ENCODE measurements around the gene SYNGR1. TPM values are rescaled to one million over a fixed set of nuclear protein-coding genes. Genes with fewer than 3 reads are reported as not detected.

The SYNGR1 gene
- polyA plus RNA-seq, 2 donors: 32.5 to 39.8 TPM

- H3K36me3 ChIP-seq (ENCODE audit: control insufficient read depth in 2 of 2, insufficient read depth in 2 of 2, low read length in 1 of 2): peaks cover 21 to 36% of the 10 kb centered on the region in 2 donors
- H3K4me1 ChIP-seq (ENCODE audit: control insufficient read depth in 2 of 2, insufficient read depth in 2 of 2, low read length in 1 of 2): no peaks in the 10 kb centered on the region
- no peak overlapping the region for H3K4me3 ChIP-seq (ENCODE audit: low read depth in 1 of 2, low read length in 2 of 2)
- no peaks in the 10 kb centered on the region for H3K27me3 ChIP-seq (ENCODE audit: control insufficient read depth in 1 of 2, insufficient read depth in 2 of 2, low read length in 2 of 2)
- 95% methylated on average over 11 of the region's 11 CpGs for WGBS, 2 donors
- H3K9me3 ChIP-seq (ENCODE audit: control insufficient read depth in 2 of 2, insufficient read depth in 1 of 2, low read depth in 1 of 2, low read length in 1 of 2): no peaks in the 10 kb centered on the region
- H3K27ac ChIP-seq (ENCODE audit: low read depth in 2 of 2, low read length in 1 of 2): no peak overlapping the region
Measured at GRCh38 chr22:39421691-39422090, 71.9 kb downstream of the SYNGR1 start.

- no peaks in the 10 kb centered on the region for H3K9me3 ChIP-seq (ENCODE audit: control insufficient read depth in 2 of 2, insufficient read depth in 1 of 2, low read depth in 1 of 2, low read length in 1 of 2)
- WGBS, 2 donors: 81 to 83% methylated on average over 6 to 7 of the region's 7 CpGs
- H3K27ac ChIP-seq (ENCODE audit: low read depth in 2 of 2, low read length in 1 of 2): no peak overlapping the region
- H3K4me1 ChIP-seq (ENCODE audit: control insufficient read depth in 2 of 2, insufficient read depth in 2 of 2, low read length in 1 of 2): no peaks in the 10 kb centered on the region
- H3K4me3 ChIP-seq (ENCODE audit: low read depth in 1 of 2, low read length in 2 of 2): no peak overlapping the region
- H3K27me3 ChIP-seq (ENCODE audit: control insufficient read depth in 1 of 2, insufficient read depth in 2 of 2, low read length in 2 of 2): no peaks in the 10 kb centered on the region
- peaks cover 17 to 36% of the 10 kb centered on the region in 2 donors for H3K36me3 ChIP-seq (ENCODE audit: control insufficient read depth in 2 of 2, insufficient read depth in 2 of 2, low read length in 1 of 2)
Measured at GRCh38 chr22:39422101-39422500, 72.3 kb downstream of the SYNGR1 start.

- Histone ChIP-seq H3K36me3 (ENCODE audit: control insufficient read depth in 2 of 2, insufficient read depth in 2 of 2, low read length in 1 of 2) (peaks cover 17 to 38% of the 10 kb centered on the region in 2 donors), H3K9me3 (ENCODE audit: control insufficient read depth in 2 of 2, insufficient read depth in 1 of 2, low read depth in 1 of 2, low read length in 1 of 2) (no peaks in the 10 kb centered on the region), H3K4me3 (ENCODE audit: low read depth in 1 of 2, low read length in 2 of 2) (no peak overlapping the region), H3K27ac (ENCODE audit: low read depth in 2 of 2, low read length in 1 of 2) (no peak overlapping the region), H3K4me1 (ENCODE audit: control insufficient read depth in 2 of 2, insufficient read depth in 2 of 2, low read length in 1 of 2) (no peaks in the 10 kb centered on the region), H3K27me3 (ENCODE audit: control insufficient read depth in 1 of 2, insufficient read depth in 2 of 2, low read length in 2 of 2) (no peaks in the 10 kb centered on the region)
- WGBS, 2 donors: 91 to 92% methylated on average over 6 of the region's 6 CpGs
Measured at GRCh38 chr22:39422721-39423120, 72.9 kb downstream of the SYNGR1 start.

- no peaks in the 10 kb centered on the region for H3K27me3 ChIP-seq (ENCODE audit: control insufficient read depth in 1 of 2, insufficient read depth in 2 of 2, low read length in 2 of 2)
- H3K9me3 ChIP-seq (ENCODE audit: control insufficient read depth in 2 of 2, insufficient read depth in 1 of 2, low read depth in 1 of 2, low read length in 1 of 2): no peaks in the 10 kb centered on the region
- H3K4me1 ChIP-seq (ENCODE audit: control insufficient read depth in 2 of 2, insufficient read depth in 2 of 2, low read length in 1 of 2): no peaks in the 10 kb centered on the region
- H3K27ac ChIP-seq (ENCODE audit: low read depth in 2 of 2, low read length in 1 of 2): no peak overlapping the region
- no peak overlapping the region for H3K4me3 ChIP-seq (ENCODE audit: low read depth in 1 of 2, low read length in 2 of 2)
- WGBS, 2 donors: 97 to 99% methylated on average over 3 of the region's 3 CpGs
- peaks cover 17 to 40% of the 10 kb centered on the region in 2 donors for H3K36me3 ChIP-seq (ENCODE audit: control insufficient read depth in 2 of 2, insufficient read depth in 2 of 2, low read length in 1 of 2)
Measured at GRCh38 chr22:39423976-39424375, 74.2 kb downstream of the SYNGR1 start.

- WGBS, 2 donors: 94 to 95% methylated on average over 20 of the region's 20 CpGs
- Histone ChIP-seq H3K36me3 (ENCODE audit: control insufficient read depth in 2 of 2, insufficient read depth in 2 of 2, low read length in 1 of 2) (peaks cover 7 to 48% of the 10 kb centered on the region in 2 donors), H3K4me3 (ENCODE audit: low read depth in 1 of 2, low read length in 2 of 2) (no peak overlapping the region), H3K27ac (ENCODE audit: low read depth in 2 of 2, low read length in 1 of 2) (no peak overlapping the region), H3K27me3 (ENCODE audit: control insufficient read depth in 1 of 2, insufficient read depth in 2 of 2, low read length in 2 of 2) (no peaks in the 10 kb centered on the region), H3K4me1 (ENCODE audit: control insufficient read depth in 2 of 2, insufficient read depth in 2 of 2, low read length in 1 of 2) (no peaks in the 10 kb centered on the region), H3K9me3 (ENCODE audit: control insufficient read depth in 2 of 2, insufficient read depth in 1 of 2, low read depth in 1 of 2, low read length in 1 of 2) (no peaks in the 10 kb centered on the region)
Measured at GRCh38 chr22:39426380-39427043, 76.7 kb downstream of the SYNGR1 start.

- Histone ChIP-seq H3K4me3 (ENCODE audit: low read depth in 1 of 2, low read length in 2 of 2) (no peak overlapping the region), H3K4me1 (ENCODE audit: control insufficient read depth in 2 of 2, insufficient read depth in 2 of 2, low read length in 1 of 2) (peaks cover 0 to 3% of the 10 kb centered on the region in 2 donors), H3K9me3 (ENCODE audit: control insufficient read depth in 2 of 2, insufficient read depth in 1 of 2, low read depth in 1 of 2, low read length in 1 of 2) (no peaks in the 10 kb centered on the region), H3K27me3 (ENCODE audit: control insufficient read depth in 1 of 2, insufficient read depth in 2 of 2, low read length in 2 of 2) (no peaks in the 10 kb centered on the region), H3K36me3 (ENCODE audit: control insufficient read depth in 2 of 2, insufficient read depth in 2 of 2, low read length in 1 of 2) (peaks cover 0 to 48% of the 10 kb centered on the region in 2 donors), H3K27ac (ENCODE audit: low read depth in 2 of 2, low read length in 1 of 2) (no peak overlapping the region)
- 83 to 86% methylated on average over 13 of the region's 13 CpGs for WGBS, 2 donors
Measured at GRCh38 chr22:39427751-39428596, 78.2 kb downstream of the SYNGR1 start.

- 82 to 89% methylated on average over 10 of the region's 10 CpGs for WGBS, 2 donors
- H3K4me3 ChIP-seq (ENCODE audit: low read depth in 1 of 2, low read length in 2 of 2): no peak overlapping the region
- no peaks in the 10 kb centered on the region for H3K9me3 ChIP-seq (ENCODE audit: control insufficient read depth in 2 of 2, insufficient read depth in 1 of 2, low read depth in 1 of 2, low read length in 1 of 2)
- H3K27ac ChIP-seq (ENCODE audit: low read depth in 2 of 2, low read length in 1 of 2): no peak overlapping the region
- peaks cover 0 to 3% of the 10 kb centered on the region in 2 donors for H3K4me1 ChIP-seq (ENCODE audit: control insufficient read depth in 2 of 2, insufficient read depth in 2 of 2, low read length in 1 of 2)
- peaks cover 0 to 48% of the 10 kb centered on the region in 2 donors for H3K36me3 ChIP-seq (ENCODE audit: control insufficient read depth in 2 of 2, insufficient read depth in 2 of 2, low read length in 1 of 2)
- H3K27me3 ChIP-seq (ENCODE audit: control insufficient read depth in 1 of 2, insufficient read depth in 2 of 2, low read length in 2 of 2): no peaks in the 10 kb centered on the region
Measured at GRCh38 chr22:39428597-39429071, 78.8 kb downstream of the SYNGR1 start.

- Histone ChIP-seq H3K9me3 (ENCODE audit: control insufficient read depth in 2 of 2, insufficient read depth in 1 of 2, low read depth in 1 of 2, low read length in 1 of 2) (no peaks in the 10 kb centered on the region), H3K4me3 (ENCODE audit: low read depth in 1 of 2, low read length in 2 of 2) (no peak overlapping the region), H3K4me1 (ENCODE audit: control insufficient read depth in 2 of 2, insufficient read depth in 2 of 2, low read length in 1 of 2) (peaks cover 0 to 3% of the 10 kb centered on the region in 2 donors), H3K36me3 (ENCODE audit: control insufficient read depth in 2 of 2, insufficient read depth in 2 of 2, low read length in 1 of 2) (peaks cover 0 to 52% of the 10 kb centered on the region in 2 donors), H3K27ac (ENCODE audit: low read depth in 2 of 2, low read length in 1 of 2) (no peak overlapping the region), H3K27me3 (ENCODE audit: control insufficient read depth in 1 of 2, insufficient read depth in 2 of 2, low read length in 2 of 2) (no peaks in the 10 kb centered on the region)
- 90 to 93% methylated on average over 13 of the region's 13 CpGs for WGBS, 2 donors
Measured at GRCh38 chr22:39429186-39429585, 79.4 kb downstream of the SYNGR1 start.

- 87 to 89% methylated on average over 27 of the region's 27 CpGs for WGBS, 2 donors
- H3K4me3 ChIP-seq (ENCODE audit: low read depth in 1 of 2, low read length in 2 of 2): no peak overlapping the region
- H3K36me3 ChIP-seq (ENCODE audit: control insufficient read depth in 2 of 2, insufficient read depth in 2 of 2, low read length in 1 of 2): peaks cover 0 to 52% of the 10 kb centered on the region in 2 donors
- H3K27ac ChIP-seq (ENCODE audit: low read depth in 2 of 2, low read length in 1 of 2): no peak overlapping the region
- no peaks in the 10 kb centered on the region for H3K9me3 ChIP-seq (ENCODE audit: control insufficient read depth in 2 of 2, insufficient read depth in 1 of 2, low read depth in 1 of 2, low read length in 1 of 2)
- H3K27me3 ChIP-seq (ENCODE audit: control insufficient read depth in 1 of 2, insufficient read depth in 2 of 2, low read length in 2 of 2): no peaks in the 10 kb centered on the region
- peaks cover 0 to 3% of the 10 kb centered on the region in 2 donors for H3K4me1 ChIP-seq (ENCODE audit: control insufficient read depth in 2 of 2, insufficient read depth in 2 of 2, low read length in 1 of 2)
Measured at GRCh38 chr22:39429916-39430575, 80.3 kb downstream of the SYNGR1 start.

Data from esophagus (tissue), 2 donors.